Measurements from ENCODE around the gene ZEB2.

DNA sequence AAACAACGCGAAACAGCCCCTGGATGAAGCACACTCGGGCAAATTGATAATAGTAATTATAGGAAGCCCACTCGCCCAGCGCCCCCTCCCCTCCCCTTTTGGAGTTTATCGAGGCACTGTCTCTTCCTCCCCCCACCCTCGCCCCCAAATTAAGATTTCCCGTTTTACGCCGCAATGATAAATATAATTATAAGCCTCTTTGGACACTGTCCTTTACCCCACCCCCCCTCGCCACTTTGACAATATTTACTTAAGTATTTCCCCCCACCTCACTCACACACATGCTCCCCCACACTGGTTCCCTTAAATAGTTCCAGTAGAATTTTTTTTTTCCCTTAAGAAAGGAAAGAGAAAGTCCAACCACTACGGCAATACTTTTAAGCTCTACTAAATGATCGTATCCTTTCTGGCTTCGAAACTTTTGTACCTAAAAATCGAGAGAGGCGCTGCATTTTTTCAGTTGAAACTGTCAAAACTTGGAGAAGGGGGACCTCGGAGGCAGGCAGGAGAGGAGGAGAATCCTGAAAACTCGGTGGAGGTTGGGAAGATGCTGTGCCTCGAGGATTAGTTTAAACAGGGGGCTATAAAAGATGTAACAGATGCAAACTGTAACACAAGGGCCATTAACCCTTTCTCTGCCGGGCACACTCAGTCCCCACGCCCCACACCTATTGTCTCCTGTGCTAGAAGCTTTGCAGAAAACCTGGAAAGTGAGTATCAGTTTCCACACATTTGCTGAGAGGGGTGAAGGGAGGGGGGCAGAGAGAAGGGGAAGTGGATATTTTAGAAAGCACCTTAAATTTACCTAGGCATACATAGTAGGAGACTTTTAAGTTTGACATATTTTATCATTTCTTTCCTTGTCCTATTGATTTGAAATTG lies 1.8 kb downstream of the ZEB2 start:
- TF ChIP-seq, protein P1, sequence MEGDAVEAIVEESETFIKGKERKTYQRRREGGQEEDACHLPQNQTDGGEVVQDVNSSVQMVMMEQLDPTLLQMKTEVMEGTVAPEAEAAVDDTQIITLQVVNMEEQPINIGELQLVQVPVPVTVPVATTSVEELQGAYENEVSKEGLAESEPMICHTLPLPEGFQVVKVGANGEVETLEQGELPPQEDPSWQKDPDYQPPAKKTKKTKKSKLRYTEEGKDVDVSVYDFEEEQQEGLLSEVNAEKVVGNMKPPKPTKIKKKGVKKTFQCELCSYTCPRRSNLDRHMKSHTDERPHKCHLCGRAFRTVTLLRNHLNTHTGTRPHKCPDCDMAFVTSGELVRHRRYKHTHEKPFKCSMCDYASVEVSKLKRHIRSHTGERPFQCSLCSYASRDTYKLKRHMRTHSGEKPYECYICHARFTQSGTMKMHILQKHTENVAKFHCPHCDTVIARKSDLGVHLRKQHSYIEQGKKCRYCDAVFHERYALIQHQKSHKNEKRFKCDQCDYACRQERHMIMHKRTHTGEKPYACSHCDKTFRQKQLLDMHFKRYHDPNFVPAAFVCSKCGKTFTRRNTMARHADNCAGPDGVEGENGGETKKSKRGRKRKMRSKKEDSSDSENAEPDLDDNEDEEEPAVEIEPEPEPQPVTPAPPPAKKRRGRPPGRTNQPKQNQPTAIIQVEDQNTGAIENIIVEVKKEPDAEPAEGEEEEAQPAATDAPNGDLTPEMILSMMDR (IDR thresholded peaks at IDR 0.05; ENCODE audit: low read depth, low read length, missing input control): no peak
- no peak for TF ChIP-seq NR2F2 (IDR thresholded peaks at IDR 0.05)
